Neural cell (in vitro differentiated cells): Measurements from ENCODE around the gene RASSF4. TPM values are rescaled to one million over a fixed set of nuclear protein-coding genes. Genes with fewer than 3 reads are reported as not detected.

Experiments used
- H2AFZ ChIP-seq: fragments of 200-600, 300-800 bp; sonication (generic), shearing (Covaris generic); 2 replicates; pipeline ENCODE4 v1.6.0; 2014; ENCODE audit warnings: low read depth, mild to moderate bottlenecking, antibody characterized with exemption, low read length, moderate library complexity
- H3F3A ChIP-seq: fragments of 200-600 bp; shearing (Covaris generic); 2 replicates; pipeline ENCODE4 v1.6.1; 2016; ENCODE audit warnings: mild to moderate bottlenecking, moderate library complexity, mixed read lengths, antibody characterized with exemption, low read length; ENCODE audit not compliant: insufficient read depth, poor library complexity, severe bottlenecking
- H3K27ac ChIP-seq: fragments of 200-600, 300-800 bp; sonication (generic), shearing (Covaris generic); 2 replicates; pipeline ENCODE4 v1.5.1; 2014; ENCODE audit warnings: mild to moderate bottlenecking, low read length, moderate library complexity
- H3K27me3 ChIP-seq: fragments of 300-800, 200-600 bp; sonication (generic), shearing (Covaris generic); 2 replicates; pipeline ENCODE4 v1.6.0; 2014; ENCODE audit warnings: mild to moderate bottlenecking, low read depth, low read length, moderate library complexity; ENCODE audit not compliant: insufficient read depth
- H3K36me3 ChIP-seq: fragments of 300-800, 200-600 bp; sonication (generic), shearing (Covaris generic); 2 replicates; pipeline ENCODE4 v1.5.1; 2014; ENCODE audit warnings: mild to moderate bottlenecking, antibody characterized with exemption, low read length, moderate library complexity; ENCODE audit not compliant: insufficient read depth
- H3K4me2 ChIP-seq: fragments of 300-800, 200-600 bp; sonication (generic), shearing (Covaris generic); 2 replicates; pipeline ENCODE4 v1.6.0; 2014; ENCODE audit warnings: mild to moderate bottlenecking, low read length
- H3K4me3 ChIP-seq: fragments of 300-800, 200-600 bp; sonication (generic), shearing (Covaris generic); 2 replicates; pipeline ENCODE4 v1.5.1; 2014; ENCODE audit warnings: mild to moderate bottlenecking, low read length, moderate library complexity
- H3K79me2 ChIP-seq: fragments of 200-600 bp; shearing (Covaris generic); replicated peaks from 2 replicates; pipeline ENCODE4 v1.6.0; 2014; ENCODE audit warnings: mild to moderate bottlenecking, low read length, moderate library complexity; ENCODE audit not compliant: insufficient read depth
- H3K9ac ChIP-seq: fragments of 300-800, 200-600 bp; sonication (generic), shearing (Covaris generic); 2 replicates; pipeline ENCODE4 v1.6.1; 2016; ENCODE audit warnings: mild to moderate bottlenecking, low read length, mixed read lengths
- H3K9me2 ChIP-seq: fragments of 200-600 bp; shearing (Covaris generic); 2 replicates; pipeline ENCODE4 v1.6.1; 2016; ENCODE audit warnings: mild to moderate bottlenecking, low read length, mixed read lengths; ENCODE audit not compliant: insufficient read depth
- H3K9me3 ChIP-seq: fragments of 200-600, 300-800 bp; sonication (generic), shearing (Covaris generic); 2 replicates; pipeline ENCODE4 v1.6.1; 2016; ENCODE audit warnings: mild to moderate bottlenecking, mixed run types, low read length, moderate library complexity, mixed read lengths
- H4K20me1 ChIP-seq: fragments of 200-600 bp; shearing (Covaris generic); 2 replicates; pipeline ENCODE4 v1.6.1; 2016; ENCODE audit warnings: mild to moderate bottlenecking, mixed run types; ENCODE audit not compliant: insufficient read depth
- CTCF ChIP-seq: fragments of 450-650 bp; IDR thresholded peaks from 2 replicates; pipeline ENCODE4 v1.5.1; 2014; ENCODE audit warnings: antibody characterized with exemption, mild to moderate bottlenecking, moderate library complexity; ENCODE audit not compliant: poor library complexity, severe bottlenecking
- EP300 ChIP-seq: fragments of 450-650 bp; conservative IDR thresholded peaks from 2 replicates; pipeline ENCODE4 v1.6.1; 2014; ENCODE audit warnings: antibody characterized with exemption, mild to moderate bottlenecking, moderate library complexity; ENCODE audit not compliant: poor library complexity, severe bottlenecking
- EZH2 ChIP-seq: fragments of 200-600, 300-800 bp; shearing (Covaris generic), sonication (generic); IDR thresholded peaks from 2 replicates; pipeline ENCODE4 v1.6.1; 2014; ENCODE audit warnings: antibody characterized with exemption, low read length, borderline replicate concordance, mild to moderate bottlenecking; ENCODE audit not compliant: insufficient read depth, poor library complexity, severe bottlenecking
- MXI1 ChIP-seq: fragments of 450-650 bp; conservative IDR thresholded peaks from 2 replicates; pipeline ENCODE4 v1.6.1; 2014; ENCODE audit warnings: antibody characterized with exemption, mild to moderate bottlenecking; ENCODE audit not compliant: poor library complexity, severe bottlenecking
- POLR2AphosphoS5 ChIP-seq: IDR thresholded peaks from 2 replicates; pipeline ENCODE4 v1.6.1; 2012
- RAD21 ChIP-seq: fragments of 450-650 bp; conservative IDR thresholded peaks from 2 replicates; pipeline ENCODE4 v1.6.1; 2014; ENCODE audit warnings: antibody characterized with exemption, mild to moderate bottlenecking, moderate library complexity
- REST ChIP-seq: IDR thresholded peaks from 2 replicates; pipeline ENCODE4 v1.6.1; 2012; ENCODE audit warnings: borderline replicate concordance
- SMC3 ChIP-seq: fragments of 450-650 bp; conservative IDR thresholded peaks from 2 replicates; pipeline ENCODE4 v1.6.1; 2014; ENCODE audit warnings: antibody characterized with exemption, mild to moderate bottlenecking, moderate library complexity; ENCODE audit not compliant: poor library complexity
- TAF1 ChIP-seq: IDR thresholded peaks from 2 replicates; pipeline ENCODE4 v1.6.1; 2012; ENCODE audit warnings: low read depth
- polyA plus RNA-seq: library from polyadenylated mRNA; depleted of rRNA; stranded (reverse); fragments of >200 nt; gene quantifications from 2 replicates; pipeline ENCODE4 v1.2.3, GENCODE V29; 2014

RASSF4 gene
- polyA plus RNA-seq, 1 donor from 2014 or later, result 10.2 TPM

DNA sequence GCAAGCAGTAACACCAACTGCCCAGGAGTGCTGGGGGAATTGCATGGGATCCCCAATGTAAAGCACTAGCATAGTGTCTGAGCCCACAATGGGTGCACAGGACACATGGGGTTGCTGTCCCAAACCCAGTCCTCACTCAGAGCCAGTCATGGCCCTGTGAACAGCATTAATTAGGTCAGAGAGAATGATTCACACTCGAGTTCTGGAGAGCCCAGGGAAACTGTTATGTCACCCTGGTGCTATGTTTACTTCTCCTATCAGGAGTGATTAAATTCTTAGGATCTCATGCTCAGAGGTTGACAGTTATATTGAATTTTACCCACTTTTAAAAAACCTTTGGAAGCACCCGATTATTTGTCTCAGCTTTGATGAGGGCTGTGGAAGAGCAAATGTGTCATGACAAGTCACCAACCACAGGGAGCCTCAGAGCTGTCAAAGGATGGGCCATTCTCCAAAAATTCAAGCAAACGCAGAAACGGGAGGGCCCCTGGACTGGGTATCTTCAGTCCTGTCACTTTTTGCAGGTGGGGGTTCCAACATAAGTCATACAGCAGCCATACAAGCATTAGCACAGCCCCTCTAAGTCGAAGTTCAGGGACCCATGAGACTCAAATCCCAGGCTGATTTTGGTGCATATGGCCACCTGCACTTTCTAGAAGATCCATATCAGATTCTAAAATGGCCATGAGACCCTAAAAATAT is 1.3 kb upstream of the RASSF4 start:
- TF ChIP-seq POLR2AphosphoS5 (no peak), REST (no peak), RAD21 (no peak), TAF1 (no peak), CTCF (no peak), SMC3 (no peak), EP300 (no peak), MXI1 (no peak), EZH2 (no peak)
- Histone ChIP-seq H3K27ac (no peak overlapping the region), H3K9ac (peak overlapping the region; percentile 82), H3K36me3 (no peaks in the 10 kb centered on the region), H3K4me3 (peak overlapping the region; percentile 94), H2AFZ (no peak overlapping the region), H3F3A (no peaks in the 10 kb centered on the region), H3K4me2 (peak overlapping the region; percentile 72), H3K79me2 (no peaks in the 10 kb centered on the region), H3K9me2 (no peaks in the 10 kb centered on the region), H3K27me3 (no peaks in the 10 kb centered on the region), H3K9me3 (no peaks in the 10 kb centered on the region), H4K20me1 (no peaks in the 10 kb centered on the region)

GRCh38 chr10:44958898-44959246 is 730 bp upstream of the RASSF4 start:
- Histone ChIP-seq H3K9ac (peak overlapping the region; percentile 82), H2AFZ (peak overlapping the region; percentile 41), H3K9me3 (no peaks in the 10 kb centered on the region), H3F3A (no peaks in the 10 kb centered on the region), H4K20me1 (no peaks in the 10 kb centered on the region), H3K4me2 (peak overlapping the region; percentile 72), H3K27ac (peak overlapping the region; percentile 42), H3K4me3 (peak overlapping the region; percentile 94), H3K36me3 (no peaks in the 10 kb centered on the region), H3K9me2 (no peaks in the 10 kb centered on the region), H3K27me3 (no peaks in the 10 kb centered on the region), H3K79me2 (no peaks in the 10 kb centered on the region)
- TF ChIP-seq EZH2 (no peak), TAF1 (no peak), RAD21 (no peak), REST (no peak), MXI1 (no peak), CTCF (no peak), EP300 (no peak), SMC3 (no peak), POLR2AphosphoS5 (no peak)
